Endothelial cell (in vitro differentiated cells): ENCODE data around the gene DNMT1. TPM values are rescaled to one million over a fixed set of nuclear protein-coding genes. Genes with fewer than 3 reads are reported as not detected.

Experiments
- DNase-seq: peaks from one replicate; pipeline ENCODE4 v3.0.0; 2021; ENCODE audit warnings: low spot score
- H3K27ac Mint-ChIP-seq: one replicate; pipeline ENCODE4 v1.8.0; 2021; ENCODE audit warnings: mixed read lengths, inconsistent platforms; ENCODE audit not compliant: unreplicated experiment
- H3K27me3 Mint-ChIP-seq: one replicate; pipeline ENCODE4 v1.8.0; 2021; ENCODE audit warnings: mild to moderate bottlenecking, moderate library complexity, mixed read lengths, inconsistent platforms; ENCODE audit not compliant: unreplicated experiment
- H3K36me3 Mint-ChIP-seq: one replicate; pipeline ENCODE4 v1.8.0; 2021; ENCODE audit warnings: mild to moderate bottlenecking, low read depth, mixed read lengths, inconsistent platforms; ENCODE audit not compliant: unreplicated experiment
- H3K4me1 Mint-ChIP-seq: one replicate; pipeline ENCODE4 v1.8.0; 2021; ENCODE audit warnings: mild to moderate bottlenecking, mixed read lengths, inconsistent platforms; ENCODE audit not compliant: unreplicated experiment
- H3K4me3 Mint-ChIP-seq: one replicate; pipeline ENCODE4 v1.8.0; 2021; ENCODE audit warnings: mild to moderate bottlenecking, mixed read lengths, inconsistent platforms; ENCODE audit not compliant: unreplicated experiment
- H3K9me3 Mint-ChIP-seq: one replicate; pipeline ENCODE4 v1.8.0; 2021; ENCODE audit warnings: mixed read lengths, inconsistent platforms; ENCODE audit not compliant: unreplicated experiment
- total RNA-seq: library from RNA; stranded (reverse); fragmentation: NEBNext Ultra II Directional; extraction: Animal tissue kit (Norgen Biotek cat#: 25700); gene quantifications from one replicate; pipeline ENCODE4 v1.2.1, GENCODE V29; 2021; ENCODE audit not compliant: unreplicated experiment
- TF ChIP-seq, protein P1 (sequence below): fragments of 200-600 bp; sonication (generic); IDR thresholded peaks from one replicate; pipeline ENCODE4 v1.5.0; 2021; ENCODE audit warnings: antibody characterized with exemption; ENCODE audit not compliant: unreplicated experiment

The DNMT1 gene
- total RNA-seq, 1 donor from 2014 or later, result 119 TPM

DNA sequence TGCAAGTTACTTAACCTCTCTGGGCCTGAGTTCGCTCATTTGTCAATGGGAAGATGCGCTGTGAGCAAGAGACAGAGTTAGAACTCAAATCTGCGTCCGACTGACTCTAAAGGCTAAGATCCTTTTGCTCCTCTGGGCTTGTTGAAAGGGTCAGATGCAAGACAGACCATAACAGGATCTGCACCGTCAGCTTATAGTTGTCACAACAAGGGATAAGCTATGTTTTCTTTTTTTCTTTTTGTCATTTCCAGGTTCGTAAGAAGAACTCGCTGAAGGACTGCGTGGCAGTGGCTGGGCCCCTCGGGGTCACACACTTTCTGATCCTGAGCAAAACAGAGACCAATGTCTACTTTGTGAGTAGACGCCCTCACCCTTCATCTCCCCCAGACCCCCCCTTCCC, 87.5 kb downstream of the DNMT1 start:
- H3K4me1 Mint-ChIP-seq, result peaks cover 17% of the 10 kb centered on the region
- TF ChIP-seq, protein P1, sequence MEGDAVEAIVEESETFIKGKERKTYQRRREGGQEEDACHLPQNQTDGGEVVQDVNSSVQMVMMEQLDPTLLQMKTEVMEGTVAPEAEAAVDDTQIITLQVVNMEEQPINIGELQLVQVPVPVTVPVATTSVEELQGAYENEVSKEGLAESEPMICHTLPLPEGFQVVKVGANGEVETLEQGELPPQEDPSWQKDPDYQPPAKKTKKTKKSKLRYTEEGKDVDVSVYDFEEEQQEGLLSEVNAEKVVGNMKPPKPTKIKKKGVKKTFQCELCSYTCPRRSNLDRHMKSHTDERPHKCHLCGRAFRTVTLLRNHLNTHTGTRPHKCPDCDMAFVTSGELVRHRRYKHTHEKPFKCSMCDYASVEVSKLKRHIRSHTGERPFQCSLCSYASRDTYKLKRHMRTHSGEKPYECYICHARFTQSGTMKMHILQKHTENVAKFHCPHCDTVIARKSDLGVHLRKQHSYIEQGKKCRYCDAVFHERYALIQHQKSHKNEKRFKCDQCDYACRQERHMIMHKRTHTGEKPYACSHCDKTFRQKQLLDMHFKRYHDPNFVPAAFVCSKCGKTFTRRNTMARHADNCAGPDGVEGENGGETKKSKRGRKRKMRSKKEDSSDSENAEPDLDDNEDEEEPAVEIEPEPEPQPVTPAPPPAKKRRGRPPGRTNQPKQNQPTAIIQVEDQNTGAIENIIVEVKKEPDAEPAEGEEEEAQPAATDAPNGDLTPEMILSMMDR, result no peak
- no peaks in the 10 kb centered on the region for H3K9me3 Mint-ChIP-seq
- no peak for DNase-seq
- peaks cover 16% of the 10 kb centered on the region for H3K27me3 Mint-ChIP-seq
- peak overlapping the region; percentile 68 for H3K27ac Mint-ChIP-seq
- H3K36me3 Mint-ChIP-seq, result peaks cover 25% of the 10 kb centered on the region
- peak overlapping the region; percentile 80 for H3K4me3 Mint-ChIP-seq

DNA sequence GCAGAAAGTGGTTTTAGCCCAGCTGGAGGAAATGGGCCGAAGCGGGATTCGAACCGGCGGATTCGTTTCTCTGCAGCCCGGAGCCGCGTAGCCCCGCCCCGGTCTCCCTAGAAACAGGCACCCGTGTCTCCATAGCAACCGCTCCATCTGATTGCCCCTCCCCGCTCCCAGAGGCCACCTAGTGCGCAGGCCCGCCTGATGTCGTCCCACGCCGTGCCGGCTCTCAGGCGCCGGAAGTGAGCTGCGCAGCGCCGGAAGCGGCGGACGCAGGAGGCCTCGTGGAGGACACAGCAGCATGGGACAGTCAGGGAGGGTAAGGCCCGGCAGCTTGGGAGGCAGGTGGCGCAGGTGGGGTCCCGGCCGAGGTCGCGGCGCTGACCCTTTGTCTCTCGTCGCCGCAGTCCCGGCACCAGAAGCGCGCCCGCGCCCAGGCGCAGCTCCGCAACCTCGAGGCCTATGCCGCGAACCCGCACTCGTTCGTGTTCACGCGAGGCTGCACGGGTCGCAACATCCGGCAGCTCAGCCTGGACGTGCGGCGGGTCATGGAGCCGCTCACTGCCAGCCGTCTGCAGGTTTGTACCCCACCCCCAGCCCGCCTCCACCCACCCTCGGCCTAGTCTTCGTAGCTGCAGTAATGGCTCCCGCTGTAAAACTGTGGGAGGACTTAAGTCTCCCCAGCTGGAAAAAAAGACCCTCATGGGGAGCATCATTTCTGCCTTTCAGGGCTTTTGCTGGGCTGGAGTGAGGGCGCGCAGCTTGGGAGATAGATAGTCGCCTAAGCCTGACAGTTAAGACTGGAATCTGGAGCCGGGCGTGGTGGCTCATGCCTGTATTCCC, 88.4 kb downstream of the DNMT1 start, which contains the start of gene PPAN:
PPAN (plus strand) TSS at position 263 of the 837 bp plus-strand sequence; CDS start at position 296, 33 bp downstream.
- Mint-ChIP-seq H3K4me3 (peak within 1 kb of the TSS; percentile 80), H3K27me3 (peaks cover 12% of the 10 kb centered on the region), H3K27ac (peak within 1 kb of the TSS; percentile 78), H3K36me3 (peaks cover 19% of the 10 kb centered on the region), H3K4me1 (peaks cover 17% of the 10 kb centered on the region), H3K9me3 (no peaks in the 10 kb centered on the region)
- TF ChIP-seq, protein P1, result no peak
- DNase-seq, result peak; percentile 97

DNA sequence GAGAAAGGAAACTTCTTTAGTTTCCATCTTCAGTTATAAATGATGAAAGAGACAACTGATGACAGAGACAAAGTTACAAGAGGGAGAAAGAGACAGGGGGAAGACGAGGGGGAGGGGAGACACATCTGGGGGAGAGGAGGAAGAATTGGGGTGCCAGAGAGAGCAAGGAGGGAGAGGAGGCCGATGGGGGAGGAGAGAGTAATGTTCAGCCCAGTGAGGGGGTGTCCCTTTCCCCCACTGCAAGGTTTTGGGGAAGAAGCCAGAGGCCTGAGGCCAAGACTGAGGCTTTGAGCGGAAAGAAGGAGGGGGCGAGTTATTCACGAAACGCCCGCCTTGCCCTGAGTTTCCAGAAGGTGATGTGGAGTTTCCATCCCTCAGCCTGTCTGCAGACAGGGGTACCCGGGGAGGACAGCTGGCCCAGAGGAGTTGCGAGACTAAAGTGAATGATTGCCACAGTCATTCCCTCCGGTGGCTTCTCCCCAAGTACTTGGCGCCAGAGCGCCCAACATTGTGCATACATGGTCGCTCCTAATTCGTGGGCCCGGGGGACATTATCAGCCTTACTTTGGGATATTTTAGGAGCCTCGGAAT, 89.1 kb downstream of the DNMT1 start:
- Mint-ChIP-seq H3K36me3 (peaks cover 16% of the 10 kb centered on the region), H3K9me3 (no peaks in the 10 kb centered on the region), H3K4me1 (peaks cover 15% of the 10 kb centered on the region), H3K27me3 (peaks cover 10% of the 10 kb centered on the region), H3K27ac (peak overlapping the region; percentile 78), H3K4me3 (peak overlapping the region; percentile 80)
- DNase-seq, result no peak
- TF ChIP-seq, protein P1, result no peak

DNA sequence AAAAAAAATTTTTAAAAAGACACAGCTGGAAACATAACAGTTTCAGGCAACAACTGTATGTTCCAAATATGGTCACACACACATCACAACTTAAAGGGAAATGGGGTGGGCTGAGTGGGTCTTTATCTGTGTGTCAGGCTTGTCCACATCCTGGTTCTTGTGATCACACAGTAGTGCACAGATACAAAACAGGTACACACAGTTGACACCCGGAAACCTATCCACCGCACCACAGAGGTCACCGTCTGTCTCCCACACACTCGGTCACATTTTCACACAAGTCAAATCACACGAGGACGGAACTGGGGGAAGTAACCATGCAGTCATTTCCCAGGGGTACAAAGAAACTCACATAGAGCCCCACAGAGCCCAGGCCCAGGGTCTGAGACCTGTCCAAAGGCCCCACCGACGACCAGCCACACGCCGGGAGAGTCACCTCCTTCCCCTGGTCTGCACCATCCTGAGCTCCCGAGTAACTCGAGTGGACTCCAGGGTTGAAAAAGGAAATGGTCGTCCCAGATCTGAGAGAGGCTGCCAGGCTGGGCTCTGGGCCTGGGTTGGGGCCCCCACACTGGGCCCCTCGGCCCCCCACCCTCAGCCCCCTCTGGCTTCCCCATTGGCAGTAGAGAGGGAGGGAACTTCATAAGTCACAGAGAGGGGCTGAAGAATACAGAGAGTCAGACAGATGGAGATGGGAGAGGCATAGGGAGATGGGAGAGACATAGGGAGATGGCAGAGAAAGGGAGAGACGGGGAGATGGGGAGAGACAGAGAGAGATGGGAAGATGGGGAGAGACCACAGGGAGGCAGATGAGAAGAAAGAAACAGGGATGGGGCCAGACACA, 89.9 kb downstream of the DNMT1 start:
- Mint-ChIP-seq H3K4me3 (peak overlapping the region; percentile 80), H3K9me3 (no peaks in the 10 kb centered on the region), H3K27ac (peak overlapping the region; percentile 96), H3K4me1 (peaks cover 14% of the 10 kb centered on the region), H3K36me3 (peaks cover 12% of the 10 kb centered on the region), H3K27me3 (peaks cover 9% of the 10 kb centered on the region)
- TF ChIP-seq, protein P1, result no peak
- DNase-seq, result no peak
